ENCODE data around the gene C16orf92. TPM values are rescaled to one million over a fixed set of nuclear protein-coding genes. Genes with fewer than 3 reads are reported as not detected.
A peak's percentile ranks its signal among the peaks of the same experiment; 100 is the strongest.

The C16orf92 gene
- total RNA-seq, 2 donors from 2014 or later = not detected

GRCh38 chr16:30007378-30007895 lies 15.6 kb upstream of the C16orf92 start:
- no peaks in the 10 kb centered on the region for H3K36me3 ChIP-seq
- no peak for DNase-seq (ENCODE audit: low spot score)
- TF ChIP-seq, protein P1, sequence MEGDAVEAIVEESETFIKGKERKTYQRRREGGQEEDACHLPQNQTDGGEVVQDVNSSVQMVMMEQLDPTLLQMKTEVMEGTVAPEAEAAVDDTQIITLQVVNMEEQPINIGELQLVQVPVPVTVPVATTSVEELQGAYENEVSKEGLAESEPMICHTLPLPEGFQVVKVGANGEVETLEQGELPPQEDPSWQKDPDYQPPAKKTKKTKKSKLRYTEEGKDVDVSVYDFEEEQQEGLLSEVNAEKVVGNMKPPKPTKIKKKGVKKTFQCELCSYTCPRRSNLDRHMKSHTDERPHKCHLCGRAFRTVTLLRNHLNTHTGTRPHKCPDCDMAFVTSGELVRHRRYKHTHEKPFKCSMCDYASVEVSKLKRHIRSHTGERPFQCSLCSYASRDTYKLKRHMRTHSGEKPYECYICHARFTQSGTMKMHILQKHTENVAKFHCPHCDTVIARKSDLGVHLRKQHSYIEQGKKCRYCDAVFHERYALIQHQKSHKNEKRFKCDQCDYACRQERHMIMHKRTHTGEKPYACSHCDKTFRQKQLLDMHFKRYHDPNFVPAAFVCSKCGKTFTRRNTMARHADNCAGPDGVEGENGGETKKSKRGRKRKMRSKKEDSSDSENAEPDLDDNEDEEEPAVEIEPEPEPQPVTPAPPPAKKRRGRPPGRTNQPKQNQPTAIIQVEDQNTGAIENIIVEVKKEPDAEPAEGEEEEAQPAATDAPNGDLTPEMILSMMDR (IDR thresholded peaks at IDR 0.05) = no peak
- TF ChIP-seq POLR2AphosphoS5 (IDR thresholded peaks at IDR 0.05) (no peak), POLR2A (IDR thresholded peaks at IDR 0.05) (no peak)
- H3K4me1 ChIP-seq (replicated peaks) = no peaks in the 10 kb centered on the region
- no peak overlapping the region for H3K27ac ChIP-seq
- H3K27me3 ChIP-seq (replicated peaks; ENCODE audit: insufficient read depth) = peaks cover 13% of the 10 kb centered on the region
- intact Hi-C loops (cut with DNase I) = no loop called here
- WGBS = 72% methylated on average over 11 of the region's 11 CpGs
- H3K4me3 ChIP-seq = no peak overlapping the region
- no peaks in the 10 kb centered on the region for H3K9me3 ChIP-seq

DNA sequence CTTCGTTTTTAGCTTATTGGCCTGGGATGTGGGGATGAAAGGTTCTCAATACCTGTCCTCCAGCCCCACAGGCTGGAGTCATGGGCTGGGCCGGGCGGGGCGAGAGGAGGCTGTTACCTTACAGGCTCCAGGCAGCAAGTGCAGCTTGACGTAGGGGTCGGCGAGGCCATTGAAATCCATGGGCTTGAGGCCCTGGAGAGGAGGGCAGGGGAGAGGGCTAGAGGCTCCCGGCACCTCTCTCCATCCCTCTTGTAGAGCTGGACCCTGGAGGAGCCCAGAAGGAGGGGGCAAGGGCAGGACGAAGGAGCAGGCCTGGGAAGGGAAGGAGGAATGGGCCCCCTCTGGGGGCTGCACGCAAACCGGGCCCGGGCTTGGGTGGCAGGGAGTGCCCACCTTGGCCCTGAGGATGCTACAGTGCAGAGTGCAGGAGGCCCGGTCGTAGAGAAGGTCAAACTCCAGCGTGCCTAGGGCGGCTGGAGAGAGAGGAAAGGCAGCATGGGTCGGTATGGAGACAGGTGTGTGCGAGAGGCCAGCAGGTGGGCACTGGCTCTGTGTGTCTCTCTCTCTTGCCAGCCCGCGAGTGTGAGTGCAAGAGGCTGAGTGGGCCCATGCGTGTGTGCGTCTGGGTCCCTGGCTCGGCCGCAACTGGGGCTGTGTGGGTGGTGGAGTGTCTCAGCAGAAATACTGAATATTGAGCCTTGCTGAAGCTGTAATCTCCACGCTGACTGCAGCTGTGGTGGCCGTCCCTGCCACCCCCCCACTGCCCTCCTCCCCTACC lies 13.7 kb upstream of the C16orf92 start:
- 50% methylated on average over 26 of the region's 26 CpGs for WGBS
- TF ChIP-seq POLR2AphosphoS5 (IDR thresholded peaks at IDR 0.05) (no peak), POLR2A (IDR thresholded peaks at IDR 0.05) (no peak)
- TF ChIP-seq, protein P1 (IDR thresholded peaks at IDR 0.05) = no peak
- H3K9me3 ChIP-seq = no peaks in the 10 kb centered on the region
- no peaks in the 10 kb centered on the region for H3K36me3 ChIP-seq
- H3K27me3 ChIP-seq (replicated peaks; ENCODE audit: insufficient read depth) = peaks cover 13% of the 10 kb centered on the region
- intact Hi-C loops (cut with DNase I) = no loop called here
- no peak for DNase-seq (ENCODE audit: low spot score)
- H3K4me3 ChIP-seq = no peak overlapping the region
- no peak overlapping the region for H3K27ac ChIP-seq
- H3K4me1 ChIP-seq (replicated peaks) = no peaks in the 10 kb centered on the region

DNA sequence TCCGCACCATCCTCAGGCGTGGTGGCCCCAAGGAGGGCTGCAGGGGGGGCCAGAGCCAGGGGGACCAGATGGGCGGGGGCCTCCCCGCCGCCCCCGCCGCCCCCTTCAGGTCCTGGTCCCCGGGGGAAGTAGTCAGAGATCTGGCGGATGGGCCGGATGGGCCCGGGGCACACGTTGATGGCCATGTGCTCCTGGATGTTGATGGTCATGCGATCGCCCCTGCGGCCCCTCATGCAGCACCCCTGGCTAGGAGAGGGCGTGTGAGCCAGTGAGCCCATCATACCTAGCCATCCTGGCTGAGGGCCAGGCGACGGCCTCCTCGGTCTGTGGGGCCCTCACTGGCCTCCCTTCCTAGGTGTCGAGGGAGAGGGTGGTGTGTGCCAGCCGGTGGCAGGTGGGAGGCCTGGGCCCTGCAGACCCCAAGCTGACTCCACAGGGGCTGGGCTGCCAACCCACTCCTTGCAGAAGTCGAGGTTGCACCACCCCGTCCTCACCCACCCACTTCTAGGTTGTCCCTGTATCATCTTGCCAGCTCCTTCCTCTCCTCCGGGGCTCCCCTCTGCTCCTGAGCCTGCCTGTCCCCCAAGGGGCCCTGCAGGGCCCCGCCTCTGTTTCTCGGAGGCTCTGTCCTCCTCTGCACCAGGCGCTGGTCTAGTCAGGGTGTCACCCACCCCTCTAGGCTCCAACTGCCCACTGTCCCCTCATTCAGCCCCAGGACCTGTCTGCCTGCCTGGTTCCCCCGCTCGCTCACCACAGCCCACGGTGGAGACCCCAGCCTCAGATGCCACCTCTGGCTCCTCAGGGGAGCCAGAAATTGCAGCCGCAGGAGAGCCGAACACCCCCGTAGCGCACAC lies 12.8 kb upstream of the C16orf92 start:
- intact Hi-C loops (cut with DNase I) = no loop called here

GRCh38 chr16:30010844-30011713 lies 11.9 kb upstream of the C16orf92 start, which contains the start of gene DOC2A:
TSS of gene DOC2A (minus strand) at chr16:30011027. CDS start at chr16:30010222, 805 bp downstream.
- intact Hi-C loops (cut with DNase I) = no loop called here
- TF ChIP-seq, protein P1 (IDR thresholded peaks at IDR 0.05) = no peak
- TF ChIP-seq POLR2AphosphoS5 (IDR thresholded peaks at IDR 0.05) = no peak
- TF ChIP-seq POLR2A (IDR thresholded peaks at IDR 0.05) = no peak
- Histone ChIP-seq H3K4me1 (replicated peaks) (no peaks in the 10 kb centered on the region), H3K4me3 (peak within 1 kb of the TSS; percentile 14 to 32), H3K27ac (no peak within 1 kb of the TSS), H3K27me3 (replicated peaks; ENCODE audit: insufficient read depth) (peaks cover 13% of the 10 kb centered on the region), H3K36me3 (no peaks in the 10 kb centered on the region), H3K9me3 (no peaks in the 10 kb centered on the region)
- WGBS = under 1% methylated on average over 82 of the region's 99 CpGs
- no peak for DNase-seq (ENCODE audit: low spot score)

More for the DNA sequence above, 12.8 kb upstream of the C16orf92 start:
- no peak for DNase-seq (ENCODE audit: low spot score)
- Histone ChIP-seq H3K4me3 (peak overlapping the region; percentile 14 to 32), H3K4me1 (replicated peaks) (no peaks in the 10 kb centered on the region), H3K36me3 (no peaks in the 10 kb centered on the region), H3K27ac (no peak overlapping the region), H3K9me3 (no peaks in the 10 kb centered on the region), H3K27me3 (replicated peaks; ENCODE audit: insufficient read depth) (peaks cover 13% of the 10 kb centered on the region)
- WGBS = 11% methylated on average over 29 of the region's 34 CpGs
- no peak for TF ChIP-seq POLR2A (IDR thresholded peaks at IDR 0.05)
- no peak for TF ChIP-seq POLR2AphosphoS5 (IDR thresholded peaks at IDR 0.05)
- TF ChIP-seq, protein P1 (IDR thresholded peaks at IDR 0.05) = no peak
